Sigmoid colon (tissue), 4 donors: ENCODE data around the gene CCR1.

Source experiments
- POLR2AphosphoS5 ChIP-seq, 4 donors: sonication (generic); formaldehyde crosslinking; IDR thresholded peaks; one replicate each; pipeline ENCODE4 v1.6.1; 2017; ENCODE audit warnings: antibody characterized with exemption in 4 of 4
- TF ChIP-seq, protein P1 (sequence below), 4 experiments: fragments of 450-650 bp in 3 of 4; fragments of 200-600 bp in 1 of 4; IDR thresholded peaks; one replicate each; pipeline ENCODE4 v1.5.1; 2016 to 2019; ENCODE audit warnings: antibody characterized with exemption in 4 of 4, mild to moderate bottlenecking in 3 of 4, moderate library complexity in 2 of 4

DNA sequence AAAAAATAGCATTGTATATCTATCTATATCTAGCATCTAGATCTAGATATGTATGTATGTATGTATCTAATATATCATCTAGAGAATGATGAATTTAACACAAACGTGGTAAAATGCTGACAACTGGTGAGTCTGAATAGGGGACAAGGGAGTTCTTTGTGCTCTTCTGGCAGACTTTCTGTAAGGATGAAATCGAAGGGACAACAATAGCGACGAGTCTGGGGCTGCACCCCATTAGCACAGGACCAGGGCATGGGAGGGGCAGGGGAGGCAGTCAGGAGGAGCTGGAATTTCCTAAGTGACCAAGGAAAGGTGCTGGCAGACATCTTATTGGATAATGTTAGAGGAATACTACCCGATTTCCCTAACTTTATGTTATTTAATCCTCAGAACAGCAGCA is 7.9 kb downstream of the CCR1 start:
- TF ChIP-seq, protein P1, sequence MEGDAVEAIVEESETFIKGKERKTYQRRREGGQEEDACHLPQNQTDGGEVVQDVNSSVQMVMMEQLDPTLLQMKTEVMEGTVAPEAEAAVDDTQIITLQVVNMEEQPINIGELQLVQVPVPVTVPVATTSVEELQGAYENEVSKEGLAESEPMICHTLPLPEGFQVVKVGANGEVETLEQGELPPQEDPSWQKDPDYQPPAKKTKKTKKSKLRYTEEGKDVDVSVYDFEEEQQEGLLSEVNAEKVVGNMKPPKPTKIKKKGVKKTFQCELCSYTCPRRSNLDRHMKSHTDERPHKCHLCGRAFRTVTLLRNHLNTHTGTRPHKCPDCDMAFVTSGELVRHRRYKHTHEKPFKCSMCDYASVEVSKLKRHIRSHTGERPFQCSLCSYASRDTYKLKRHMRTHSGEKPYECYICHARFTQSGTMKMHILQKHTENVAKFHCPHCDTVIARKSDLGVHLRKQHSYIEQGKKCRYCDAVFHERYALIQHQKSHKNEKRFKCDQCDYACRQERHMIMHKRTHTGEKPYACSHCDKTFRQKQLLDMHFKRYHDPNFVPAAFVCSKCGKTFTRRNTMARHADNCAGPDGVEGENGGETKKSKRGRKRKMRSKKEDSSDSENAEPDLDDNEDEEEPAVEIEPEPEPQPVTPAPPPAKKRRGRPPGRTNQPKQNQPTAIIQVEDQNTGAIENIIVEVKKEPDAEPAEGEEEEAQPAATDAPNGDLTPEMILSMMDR (IDR thresholded peaks at IDR 0.05), result no peak
- TF ChIP-seq POLR2AphosphoS5 (IDR thresholded peaks at IDR 0.05), result no peak
